GM19452 (cell line): Measurements from ENCODE around the gene TBX6.
"Not testable (repeated sequence)": the region's sequence is repeated elsewhere in the genome, so short reads cannot be mapped to it uniquely, and the experiment has no call there.

Source experiments
- ATAC-seq: cut with Tn5 transposase; IDR thresholded peaks from one replicate; pipeline ENCODE4 v1.9.1; 2021; ENCODE audit not compliant: unreplicated experiment

Gene TBX6, protein sequence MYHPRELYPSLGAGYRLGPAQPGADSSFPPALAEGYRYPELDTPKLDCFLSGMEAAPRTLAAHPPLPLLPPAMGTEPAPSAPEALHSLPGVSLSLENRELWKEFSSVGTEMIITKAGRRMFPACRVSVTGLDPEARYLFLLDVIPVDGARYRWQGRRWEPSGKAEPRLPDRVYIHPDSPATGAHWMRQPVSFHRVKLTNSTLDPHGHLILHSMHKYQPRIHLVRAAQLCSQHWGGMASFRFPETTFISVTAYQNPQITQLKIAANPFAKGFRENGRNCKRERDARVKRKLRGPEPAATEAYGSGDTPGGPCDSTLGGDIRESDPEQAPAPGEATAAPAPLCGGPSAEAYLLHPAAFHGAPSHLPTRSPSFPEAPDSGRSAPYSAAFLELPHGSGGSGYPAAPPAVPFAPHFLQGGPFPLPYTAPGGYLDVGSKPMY

GRCh38 chr16:30091474-30092372 is at the start of gene TBX6:
TBX6 (minus strand) TSS chr16:30091924; CDS start chr16:30091193, 731 bp downstream.
- ATAC-seq = peak; percentile 69

DNA sequence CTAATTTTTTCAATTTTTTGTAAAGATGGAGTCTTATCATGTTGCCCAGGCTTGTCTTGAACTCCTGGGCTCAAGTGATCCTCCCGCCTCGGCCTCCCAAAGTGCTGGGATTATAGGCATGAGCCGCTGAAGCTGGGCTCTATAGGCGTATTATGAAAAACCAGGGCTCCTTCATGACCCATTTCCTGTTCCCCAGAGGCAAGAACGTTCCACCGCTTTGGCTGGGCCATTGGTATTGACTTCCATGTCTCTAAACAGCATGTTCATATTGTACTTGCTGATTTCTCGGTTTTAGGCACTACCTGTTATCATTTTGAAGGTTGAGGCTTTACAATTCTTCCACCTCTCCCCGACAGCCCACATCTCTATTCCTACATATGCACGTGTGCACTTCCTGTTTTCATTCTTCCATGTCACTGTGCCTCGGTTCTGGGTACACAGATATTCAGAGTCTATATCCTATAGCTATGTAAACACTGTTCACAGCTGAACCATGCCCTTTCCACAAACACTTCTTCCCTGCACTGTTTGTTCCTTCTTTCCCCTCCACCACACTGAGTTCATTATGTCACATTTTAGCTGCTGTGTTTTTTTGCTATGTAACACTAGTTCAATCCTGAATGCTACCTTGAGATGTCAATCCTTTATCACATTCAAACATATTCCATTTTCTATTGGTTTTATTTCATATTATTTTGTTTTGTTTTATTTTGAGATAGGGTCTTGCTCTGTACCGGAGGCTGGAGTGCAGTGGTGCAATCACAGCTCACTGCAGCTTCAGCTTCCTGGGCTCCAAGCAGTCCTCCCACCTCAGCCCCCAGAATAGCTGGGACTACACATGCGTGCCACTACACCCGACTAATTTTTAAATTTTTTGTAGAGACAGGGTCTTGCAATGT is 48.1 kb upstream of the TBX6 start:
- no peak for ATAC-seq

- ATAC-seq = no peak
These were observed 46.2 kb upstream of the TBX6 start for GRCh38 chr16:30137897-30138296.

DNA sequence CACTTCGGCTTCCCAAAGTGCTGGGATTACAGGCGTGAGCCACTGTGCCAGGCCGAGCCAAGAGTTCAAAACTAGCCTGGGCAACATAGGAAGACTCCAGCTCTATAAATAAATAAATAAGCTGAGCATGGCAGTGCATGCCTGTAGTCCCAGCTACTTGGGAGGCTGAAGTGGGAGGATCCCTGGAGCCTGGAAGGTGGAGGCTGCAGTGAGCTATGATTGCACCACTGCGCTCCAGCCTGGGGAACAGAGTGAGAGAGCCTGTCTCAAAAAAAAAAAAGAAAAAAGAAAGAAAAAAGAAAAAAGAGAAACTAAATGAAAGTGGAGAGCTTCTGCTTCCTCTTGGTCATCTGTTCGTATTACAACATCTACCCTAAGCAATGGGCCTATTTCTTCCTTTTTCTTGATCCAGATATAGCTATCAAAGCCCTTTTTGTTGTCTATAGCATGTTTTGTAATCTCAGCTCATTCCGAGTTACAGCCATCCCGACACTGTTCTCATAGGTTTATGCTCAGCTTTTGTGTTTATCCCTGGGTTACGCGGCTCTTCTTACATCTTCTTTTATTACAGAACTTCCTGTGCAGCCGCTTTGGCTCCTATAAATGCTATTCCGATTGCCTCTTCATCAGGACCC is 45.4 kb upstream of the TBX6 start:
- no peak for ATAC-seq

DNA sequence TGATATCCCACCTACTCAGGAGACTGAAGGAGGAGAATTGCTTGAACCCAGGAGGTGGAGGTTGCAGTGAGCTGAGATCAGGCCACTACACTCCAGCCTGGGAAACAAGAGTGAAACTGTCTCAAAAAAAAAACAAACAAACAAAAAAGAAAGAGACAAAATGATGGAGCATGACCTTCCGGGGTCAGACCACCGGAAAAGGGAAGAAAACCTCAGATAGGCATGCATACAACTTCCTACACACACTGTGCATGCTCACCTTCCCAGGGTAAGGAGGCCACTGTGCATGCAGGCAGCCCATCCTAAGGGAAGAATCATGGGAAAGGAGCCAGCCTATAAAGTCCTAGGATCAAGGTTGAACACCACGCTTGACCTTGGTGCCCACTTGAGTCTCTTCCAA is 40.9 kb upstream of the TBX6 start:
- ATAC-seq = no peak

GRCh38 chr16:30131869-30132475 is 40.2 kb upstream of the TBX6 start:
- ATAC-seq = no peak

- ATAC-seq = no peak
These were observed 36.3 kb upstream of the TBX6 start for GRCh38 chr16:30127993-30128392.

- ATAC-seq = not testable (repeated sequence)
These were observed 34.0 kb upstream of the TBX6 start for GRCh38 chr16:30125690-30126089.

GRCh38 chr16:30124985-30125379 is 33.3 kb upstream of the TBX6 start:
- no peak for ATAC-seq

DNA sequence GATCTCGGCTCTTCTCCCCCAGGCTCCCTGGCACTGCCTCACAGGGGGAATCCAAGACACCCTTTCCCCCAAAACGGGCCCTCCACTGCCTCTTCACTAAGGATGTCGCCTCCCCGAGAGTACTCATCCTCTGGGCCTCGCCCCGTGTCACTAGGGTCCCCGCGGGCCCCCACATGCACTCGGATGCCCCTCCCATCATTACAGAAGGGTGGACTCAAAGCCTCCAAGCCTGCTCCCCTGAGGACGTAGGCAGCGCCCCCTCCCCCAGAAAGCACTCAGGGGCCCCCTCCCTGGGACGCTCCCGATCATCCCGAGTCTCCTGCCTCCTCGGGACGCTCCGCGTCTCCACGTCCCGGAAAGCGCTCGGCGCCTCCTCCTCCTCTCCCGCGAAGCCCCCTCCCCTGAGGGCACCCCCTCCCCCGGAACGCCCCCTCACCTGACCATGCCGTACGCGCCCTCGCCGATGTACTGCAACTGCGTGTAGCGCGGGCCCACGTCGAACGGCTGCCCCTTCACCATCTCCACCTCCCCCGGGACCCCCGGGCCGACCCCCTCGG is 31.0 kb upstream of the TBX6 start:
- ATAC-seq = no peak

DNA sequence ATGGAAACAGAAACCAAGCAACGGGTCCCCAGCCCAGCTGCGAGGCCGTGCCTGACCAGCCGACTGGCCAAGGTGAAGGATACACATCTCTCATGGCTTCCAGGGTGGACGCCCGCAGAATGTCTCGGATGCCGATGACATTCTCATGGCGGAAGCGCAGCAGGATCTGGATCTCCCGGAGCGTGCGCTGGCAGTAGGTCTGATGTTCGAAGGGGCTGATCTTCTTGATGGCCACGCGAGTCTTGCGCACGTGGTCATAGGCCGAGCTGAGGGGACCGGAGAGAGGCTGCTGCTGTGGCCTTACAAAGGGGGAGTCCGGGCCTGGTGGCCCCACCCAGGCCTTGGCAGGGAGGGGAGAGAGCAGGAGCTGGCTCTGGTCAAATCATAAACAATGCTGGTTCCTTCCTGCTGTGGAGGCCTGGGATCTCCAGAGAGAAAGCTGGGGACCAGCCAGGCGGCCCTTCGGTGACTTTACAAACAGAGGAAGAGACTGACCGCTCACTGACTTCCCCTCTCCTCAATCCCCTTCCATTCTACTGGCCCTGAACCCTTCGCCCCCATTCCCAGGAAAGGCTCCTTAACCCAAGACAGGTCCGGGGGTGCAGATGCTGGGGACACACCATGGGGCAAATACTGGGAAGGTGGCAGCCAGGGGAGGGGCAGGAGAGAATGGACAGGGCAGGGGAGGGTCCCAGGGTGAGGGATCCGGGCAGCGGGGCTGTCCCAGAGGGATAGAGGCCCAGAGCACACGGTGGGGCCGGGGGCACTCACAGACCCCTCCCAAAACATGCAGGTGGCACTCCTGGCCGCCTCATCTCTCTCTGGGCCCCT is 30.2 kb upstream of the TBX6 start:
- ATAC-seq = no peak

- no peak for ATAC-seq
These were observed 28.8 kb upstream of the TBX6 start for GRCh38 chr16:30120340-30121105.

DNA sequence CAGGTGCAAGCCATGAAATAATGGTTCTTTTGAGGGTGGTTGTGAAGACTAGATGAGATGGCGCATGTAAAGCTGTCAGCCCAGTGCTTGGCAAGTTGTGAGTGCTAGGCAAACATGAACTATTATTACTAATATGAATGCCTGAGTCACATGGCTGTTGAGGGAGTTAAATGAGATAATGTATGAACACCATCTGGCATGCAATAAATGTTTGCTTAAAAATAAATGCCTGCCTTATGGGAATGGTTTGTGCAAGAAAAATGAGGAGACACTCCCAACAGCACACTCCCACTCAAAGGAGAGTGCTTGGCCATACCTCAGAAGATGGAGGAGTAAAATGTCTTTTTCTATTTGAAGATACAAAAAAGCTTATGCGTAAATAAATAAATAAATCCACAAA is 27.7 kb upstream of the TBX6 start:
- no peak for ATAC-seq

- no peak for ATAC-seq
These were observed 26.0 kb upstream of the TBX6 start for GRCh38 chr16:30117768-30118167.

DNA sequence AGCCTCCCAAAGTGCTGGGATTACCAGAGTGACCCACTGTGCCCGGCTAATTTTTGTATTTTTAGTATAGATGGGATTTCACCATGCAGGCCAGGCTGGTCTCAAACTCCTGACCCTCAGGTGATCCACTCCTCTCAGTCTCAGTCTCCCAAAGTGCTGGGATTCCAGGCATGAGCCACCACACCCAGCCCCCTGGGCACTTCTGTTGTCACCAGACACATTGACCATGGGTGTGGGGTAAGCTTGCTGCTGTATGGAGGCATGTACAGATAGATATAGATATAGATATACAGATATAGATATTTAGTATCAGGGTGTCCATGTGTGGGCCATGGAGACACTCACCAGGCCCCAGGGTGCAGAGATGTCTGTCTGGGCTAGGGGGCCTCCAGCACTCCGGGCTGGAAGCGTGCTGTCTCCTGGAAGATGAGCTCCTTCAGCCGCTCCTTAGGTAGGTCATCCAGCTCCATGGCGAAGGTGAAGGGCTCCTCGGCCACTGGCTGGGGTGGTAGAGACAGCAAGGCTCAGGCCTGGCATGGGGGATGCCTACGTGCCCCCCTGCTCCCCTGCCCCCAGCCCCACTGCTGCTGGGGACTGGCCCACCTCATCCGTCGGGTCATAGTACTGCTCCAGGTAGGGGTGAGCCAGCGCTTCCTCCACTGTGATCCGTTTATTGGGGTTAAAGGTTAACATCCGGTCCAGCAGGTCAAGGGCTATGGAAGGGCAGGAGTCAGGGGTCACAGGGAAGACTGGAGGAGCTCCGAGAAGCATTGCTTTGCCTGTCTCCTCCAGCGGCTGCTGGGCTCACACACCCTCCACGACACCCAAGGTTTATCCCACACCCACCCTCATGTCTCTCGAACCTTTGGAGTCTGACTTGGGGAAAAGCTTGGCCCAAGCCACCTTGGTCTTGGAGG is 24.8 kb upstream of the TBX6 start:
- no peak for ATAC-seq

- no peak for ATAC-seq
These were observed 23.5 kb upstream of the TBX6 start for GRCh38 chr16:30115238-30115637.

- ATAC-seq = not testable (repeated sequence)
These were observed 23.1 kb upstream of the TBX6 start for GRCh38 chr16:30114833-30115232.
